Progenitor cell of endocrine pancreas (in vitro differentiated cells): Measurements from ENCODE around the gene ATF1. TPM values are rescaled to one million over a fixed set of nuclear protein-coding genes. Genes with fewer than 3 reads are reported as not detected.

Source experiments
- DNase-seq: peaks from one replicate; pipeline ENCODE4 v3.0.0; 2021; ENCODE audit warnings: low spot score; ENCODE audit not compliant: unreplicated experiment
- H3K27ac Mint-ChIP-seq: 2 replicates; pipeline ENCODE4 v1.8.0; 2021; ENCODE audit warnings: mild to moderate bottlenecking, moderate library complexity, mixed read lengths
- H3K27me3 Mint-ChIP-seq: 2 replicates; pipeline ENCODE4 v1.8.0; 2021; ENCODE audit warnings: mixed read lengths
- H3K36me3 Mint-ChIP-seq: 2 replicates; pipeline ENCODE4 v1.8.0; 2022; ENCODE audit warnings: mixed read lengths; ENCODE audit not compliant: insufficient read depth
- H3K4me1 Mint-ChIP-seq: 2 replicates; pipeline ENCODE4 v1.8.0; 2021; ENCODE audit warnings: low read depth, mixed read lengths
- H3K4me3 Mint-ChIP-seq: 2 replicates; pipeline ENCODE4 v1.8.0; 2021; ENCODE audit warnings: low read depth, mild to moderate bottlenecking, moderate library complexity, mixed read lengths
- H3K9me3 Mint-ChIP-seq: 2 replicates; pipeline ENCODE4 v1.8.0; 2021; ENCODE audit warnings: low read depth, mixed read lengths
- total RNA-seq: library from RNA; stranded (reverse); gene quantifications from 2 replicates; pipeline ENCODE4 v1.2.1, GENCODE V29; 2021
- TF ChIP-seq, protein P1 (sequence below): fragments of 200-600 bp; sonication (generic); IDR thresholded peaks from one replicate; pipeline ENCODE4 v1.5.0; 2021; ENCODE audit warnings: antibody characterized with exemption, mild to moderate bottlenecking; ENCODE audit not compliant: unreplicated experiment

ATF1 gene
- total RNA-seq, 1 donor from 2014 or later, result 30.1 TPM

DNA sequence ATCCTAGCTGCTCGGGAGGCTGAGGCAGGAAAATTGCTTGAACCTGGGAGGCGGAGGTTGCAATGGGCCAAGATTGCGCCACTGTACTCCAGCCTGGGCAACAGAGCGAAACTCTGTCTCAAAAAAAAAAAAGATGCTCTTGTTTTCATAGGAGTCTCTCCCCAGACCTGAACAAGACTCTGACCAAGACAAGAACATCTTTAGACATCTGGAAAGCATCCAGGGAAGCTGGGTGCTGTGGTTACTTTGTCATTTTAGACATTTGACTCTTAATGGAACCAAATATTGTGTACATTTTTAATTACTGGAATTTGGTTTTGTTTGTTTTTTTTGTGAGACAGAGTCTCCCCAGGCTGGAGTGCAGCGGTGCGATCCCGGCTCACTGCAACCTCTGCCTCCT lies 21.1 kb upstream of the ATF1 start:
- no peaks in the 10 kb centered on the region for H3K9me3 Mint-ChIP-seq
- peaks cover 29% of the 10 kb centered on the region for H3K36me3 Mint-ChIP-seq
- H3K27ac Mint-ChIP-seq, result no peak overlapping the region
- H3K4me3 Mint-ChIP-seq, result no peak overlapping the region
- DNase-seq, result no peak
- TF ChIP-seq, protein P1, sequence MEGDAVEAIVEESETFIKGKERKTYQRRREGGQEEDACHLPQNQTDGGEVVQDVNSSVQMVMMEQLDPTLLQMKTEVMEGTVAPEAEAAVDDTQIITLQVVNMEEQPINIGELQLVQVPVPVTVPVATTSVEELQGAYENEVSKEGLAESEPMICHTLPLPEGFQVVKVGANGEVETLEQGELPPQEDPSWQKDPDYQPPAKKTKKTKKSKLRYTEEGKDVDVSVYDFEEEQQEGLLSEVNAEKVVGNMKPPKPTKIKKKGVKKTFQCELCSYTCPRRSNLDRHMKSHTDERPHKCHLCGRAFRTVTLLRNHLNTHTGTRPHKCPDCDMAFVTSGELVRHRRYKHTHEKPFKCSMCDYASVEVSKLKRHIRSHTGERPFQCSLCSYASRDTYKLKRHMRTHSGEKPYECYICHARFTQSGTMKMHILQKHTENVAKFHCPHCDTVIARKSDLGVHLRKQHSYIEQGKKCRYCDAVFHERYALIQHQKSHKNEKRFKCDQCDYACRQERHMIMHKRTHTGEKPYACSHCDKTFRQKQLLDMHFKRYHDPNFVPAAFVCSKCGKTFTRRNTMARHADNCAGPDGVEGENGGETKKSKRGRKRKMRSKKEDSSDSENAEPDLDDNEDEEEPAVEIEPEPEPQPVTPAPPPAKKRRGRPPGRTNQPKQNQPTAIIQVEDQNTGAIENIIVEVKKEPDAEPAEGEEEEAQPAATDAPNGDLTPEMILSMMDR, result no peak
- no peaks in the 10 kb centered on the region for H3K27me3 Mint-ChIP-seq
- H3K4me1 Mint-ChIP-seq, result no peaks in the 10 kb centered on the region

GRCh38 chr12:50745861-50746260 lies 18.0 kb upstream of the ATF1 start:
- TF ChIP-seq, protein P1, result no peak
- H3K9me3 Mint-ChIP-seq, result no peaks in the 10 kb centered on the region
- DNase-seq, result no peak
- peaks cover 22% of the 10 kb centered on the region for H3K36me3 Mint-ChIP-seq
- H3K4me3 Mint-ChIP-seq, result no peak overlapping the region
- no peak overlapping the region for H3K27ac Mint-ChIP-seq
- no peaks in the 10 kb centered on the region for H3K27me3 Mint-ChIP-seq
- H3K4me1 Mint-ChIP-seq, result peaks cover 6% of the 10 kb centered on the region

- TF ChIP-seq, protein P1, result no peak
- Mint-ChIP-seq H3K36me3 (peaks cover 20% of the 10 kb centered on the region), H3K4me3 (no peak overlapping the region), H3K9me3 (no peaks in the 10 kb centered on the region), H3K27me3 (no peaks in the 10 kb centered on the region), H3K4me1 (peaks cover 6% of the 10 kb centered on the region), H3K27ac (no peak overlapping the region)
- DNase-seq, result no peak
Observed at GRCh38 chr12:50746431-50746830, 17.5 kb upstream of the ATF1 start.

DNA sequence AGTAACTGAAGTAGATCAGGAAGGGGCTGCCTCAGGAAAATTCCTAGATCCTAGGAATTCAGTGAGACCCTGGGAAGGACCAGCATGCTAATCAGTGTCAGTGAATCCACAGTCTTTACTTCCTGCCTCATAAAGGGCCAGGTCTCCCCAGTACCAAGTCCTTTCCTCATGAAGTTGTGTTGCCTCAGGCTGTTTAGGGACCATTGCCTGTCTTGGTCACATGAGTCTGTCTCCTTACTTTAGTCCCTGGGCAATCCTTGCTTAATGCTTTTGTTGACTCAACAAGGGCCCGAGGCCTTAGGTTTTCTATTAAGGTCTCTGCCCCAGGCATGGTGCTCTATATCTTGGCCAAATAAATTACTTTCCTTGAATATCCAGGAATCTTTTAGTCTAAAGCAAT lies 16.1 kb upstream of the ATF1 start:
- Mint-ChIP-seq H3K4me1 (peaks cover 6% of the 10 kb centered on the region), H3K9me3 (no peaks in the 10 kb centered on the region), H3K27ac (no peak overlapping the region), H3K4me3 (no peak overlapping the region), H3K27me3 (no peaks in the 10 kb centered on the region), H3K36me3 (peaks cover 15% of the 10 kb centered on the region)
- TF ChIP-seq, protein P1, result no peak
- no peak for DNase-seq

- no peak overlapping the region for H3K27ac Mint-ChIP-seq
- H3K27me3 Mint-ChIP-seq, result no peaks in the 10 kb centered on the region
- no peak for DNase-seq
- no peak overlapping the region for H3K4me3 Mint-ChIP-seq
- H3K4me1 Mint-ChIP-seq, result peaks cover 6% of the 10 kb centered on the region
- peaks cover 10% of the 10 kb centered on the region for H3K36me3 Mint-ChIP-seq
- H3K9me3 Mint-ChIP-seq, result no peaks in the 10 kb centered on the region
- TF ChIP-seq, protein P1, result no peak
Observed at GRCh38 chr12:50749459-50749882, 14.4 kb upstream of the ATF1 start.
